HG02623 (cell line): ENCODE data around the gene VEGFA.

Source experiments
- ATAC-seq: cut with Tn5 transposase; IDR thresholded peaks from one replicate; pipeline ENCODE4 v1.9.1; 2021; ENCODE audit warnings: moderate library complexity; ENCODE audit not compliant: unreplicated experiment

Gene VEGFA

GRCh38 chr6:43820486-43820885 is 50.5 kb downstream of the VEGFA start:
- ATAC-seq = no peak

- no peak for ATAC-seq
Measured at GRCh38 chr6:43821101-43821886, 51.3 kb downstream of the VEGFA start.

DNA sequence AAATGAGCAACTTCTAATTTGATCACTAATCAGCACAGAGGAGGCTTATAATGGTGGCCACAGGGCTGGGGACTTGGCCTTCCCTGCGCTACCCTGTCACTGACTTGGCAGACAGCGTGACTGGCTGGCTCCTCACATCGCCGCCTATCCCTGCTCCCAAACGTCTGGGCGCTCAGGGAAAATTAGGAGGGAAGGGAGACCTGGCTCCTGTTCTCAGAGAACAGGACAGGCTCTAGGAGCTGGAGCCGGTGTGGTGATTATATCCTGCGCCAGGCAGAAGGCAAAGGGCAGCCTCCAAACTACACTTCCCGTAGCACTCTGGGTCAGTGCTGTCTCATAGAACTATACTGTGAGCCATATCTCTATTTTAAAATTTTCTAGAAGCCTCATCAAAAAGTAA is 53.4 kb downstream of the VEGFA start:
- ATAC-seq = no peak

DNA sequence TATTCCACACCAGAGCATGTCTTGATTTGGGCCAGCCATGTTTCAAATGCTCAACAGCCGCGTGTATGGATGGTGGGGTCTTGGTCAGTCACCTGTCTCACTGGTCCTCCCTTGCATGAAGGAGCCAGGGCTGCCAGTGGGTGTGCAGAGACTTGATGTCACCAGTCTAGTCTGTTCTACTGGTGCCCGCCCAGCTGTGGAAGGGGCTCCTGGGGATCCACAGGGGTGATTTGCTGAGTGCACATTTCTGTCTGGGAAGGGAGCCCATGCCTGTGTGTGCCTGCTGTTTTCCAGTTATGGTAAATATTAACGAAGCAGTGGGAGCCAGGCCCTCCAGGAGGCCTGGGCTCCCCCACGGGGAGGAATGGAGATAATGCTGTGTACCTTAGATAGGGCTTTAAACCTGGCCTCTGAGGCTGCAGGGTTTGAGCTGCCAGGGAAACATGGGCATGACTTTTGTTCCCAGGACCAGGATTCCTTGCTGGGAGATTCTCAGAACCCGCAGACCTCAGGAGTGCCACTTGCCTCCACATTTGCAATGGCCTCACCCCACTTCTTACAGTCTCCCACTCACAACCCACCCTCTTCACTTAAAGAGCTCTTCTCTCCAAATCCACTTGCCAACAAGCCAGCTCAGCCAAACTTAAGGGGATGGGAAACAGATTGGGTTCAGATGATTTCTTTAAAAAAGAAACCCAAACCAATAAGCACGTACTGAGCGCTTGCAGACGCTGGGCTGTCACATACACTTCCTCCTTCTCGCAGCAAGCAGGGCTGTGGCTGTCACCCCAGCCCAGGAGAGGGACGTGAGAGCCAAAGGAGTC is 54.1 kb downstream of the VEGFA start:
- ATAC-seq = no peak

DNA sequence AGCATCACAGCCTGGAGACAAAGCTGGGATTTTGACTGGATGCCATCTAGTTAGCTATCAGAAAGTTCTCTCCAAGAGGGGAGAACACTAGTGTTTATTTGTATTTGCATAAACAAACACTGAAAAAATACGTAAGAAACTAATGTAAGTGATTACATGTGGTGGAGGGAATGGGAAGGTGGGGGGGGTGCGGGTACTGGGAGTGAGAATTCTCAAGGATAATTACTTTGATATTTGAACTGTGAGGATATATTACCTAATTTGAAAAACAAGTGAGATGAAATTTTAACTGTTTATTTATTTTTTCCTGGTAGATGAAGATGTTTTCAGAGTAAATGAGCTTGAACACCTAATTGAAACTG is 54.7 kb downstream of the VEGFA start:
- no peak for ATAC-seq

GRCh38 chr6:43825187-43826115 is 55.4 kb downstream of the VEGFA start:
- no peak for ATAC-seq

DNA sequence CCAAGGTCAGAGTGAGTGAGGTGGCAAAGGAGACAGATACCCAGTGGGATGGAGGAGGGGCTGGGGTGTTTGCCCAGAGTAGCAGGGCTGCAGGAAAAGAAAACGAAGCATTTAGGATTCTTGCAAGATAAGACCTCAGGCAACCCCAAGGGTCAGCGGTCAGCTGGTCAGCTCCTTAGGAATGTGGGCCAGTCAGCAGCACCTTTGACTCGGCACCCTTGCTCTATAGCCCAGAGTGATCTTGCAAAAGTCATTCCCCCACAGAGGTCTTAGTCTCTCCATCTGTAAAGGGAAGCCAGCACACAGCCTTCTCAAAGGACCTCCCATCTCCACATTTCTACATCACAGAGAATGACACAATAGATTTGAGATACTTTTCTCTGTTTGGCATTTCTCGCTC is 56.7 kb downstream of the VEGFA start:
- no peak for ATAC-seq

GRCh38 chr6:43827898-43828297 is 57.9 kb downstream of the VEGFA start:
- no peak for ATAC-seq

GRCh38 chr6:43828711-43829110 is 58.7 kb downstream of the VEGFA start:
- ATAC-seq = no peak

- no peak for ATAC-seq
Measured at GRCh38 chr6:43829470-43829869, 59.5 kb downstream of the VEGFA start.

GRCh38 chr6:43830775-43831174 is 60.8 kb downstream of the VEGFA start:
- no peak for ATAC-seq

GRCh38 chr6:43831191-43831590 is 61.2 kb downstream of the VEGFA start:
- no peak for ATAC-seq

GRCh38 chr6:43833223-43833995 is 63.4 kb downstream of the VEGFA start:
- no peak for ATAC-seq

GRCh38 chr6:43833996-43834390 is 64.0 kb downstream of the VEGFA start:
- no peak for ATAC-seq

DNA sequence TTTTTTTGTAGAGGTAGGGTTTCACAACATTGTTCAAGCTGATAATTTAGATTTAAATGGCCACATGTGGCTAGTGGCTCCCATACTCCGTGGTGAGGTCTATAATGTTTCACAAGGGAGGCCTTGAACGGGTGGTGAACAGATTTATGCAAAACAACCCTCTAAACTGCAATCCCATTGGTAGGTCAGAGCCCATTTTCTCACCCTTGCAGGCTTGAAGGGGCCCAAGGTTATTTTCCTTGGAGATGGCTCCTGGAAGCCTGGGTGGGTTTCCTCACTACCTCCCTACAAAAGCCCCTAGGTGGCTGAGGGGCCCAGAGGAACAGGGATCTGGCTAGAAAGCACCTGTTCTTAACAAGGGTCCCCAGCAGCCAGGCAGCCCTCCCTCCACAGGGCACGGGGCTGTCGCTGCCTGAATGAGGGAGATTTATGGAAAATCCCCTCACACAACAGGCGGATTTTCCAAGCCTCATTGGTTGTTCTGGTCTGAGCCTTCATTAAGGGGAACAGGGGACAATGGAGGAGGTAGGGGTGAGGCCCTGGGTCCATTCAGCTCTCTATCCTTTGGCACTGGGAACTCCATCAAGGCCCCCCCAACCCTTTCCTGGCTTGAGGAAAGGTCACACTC is 64.6 kb downstream of the VEGFA start:
- no peak for ATAC-seq

DNA sequence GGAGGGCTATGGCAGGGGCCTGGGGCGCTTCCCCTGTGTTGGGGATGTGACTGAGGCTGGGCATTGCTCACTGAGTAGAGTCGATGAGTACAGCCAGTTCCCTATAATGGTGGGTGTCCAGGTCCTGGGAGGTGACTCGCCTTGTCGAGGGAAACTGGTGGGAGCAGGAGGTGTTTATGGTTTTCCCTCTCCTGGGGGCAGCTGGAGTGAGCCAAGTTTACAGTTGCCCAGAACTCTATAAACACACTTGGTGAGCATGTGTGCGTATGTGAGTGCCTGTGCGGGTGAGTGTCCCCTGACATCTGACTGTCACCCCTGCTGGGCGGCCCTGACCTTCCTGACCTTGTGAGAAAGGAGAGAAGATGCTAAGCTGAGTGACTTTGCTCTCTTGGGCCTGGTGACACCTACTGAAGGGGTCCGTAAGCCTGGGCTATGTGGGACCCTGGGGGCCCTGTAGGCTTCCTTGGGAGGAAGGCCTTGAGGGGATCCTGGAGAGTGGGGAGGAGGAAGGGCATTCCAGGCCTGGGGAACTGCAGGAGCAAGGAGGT is 65.9 kb downstream of the VEGFA start:
- no peak for ATAC-seq
